Stimulated activated CD4-positive, alpha-beta T cell treated with anti-CD3 and anti-CD28 coated beads, Interleukin-1b, Interleukin-23, amount 100 ng/mL, for 1 hour (primary cell): ENCODE data around the gene BANP.
"Not testable (repeated sequence)": the region's sequence is repeated elsewhere in the genome, so short reads cannot be mapped to it uniquely, and the experiment has no call there.

ENCODE experiments used
- DNase-seq, 2 donors: peaks; one replicate each; pipeline ENCODE4 v3.0.0-alpha.2; 2020; ENCODE audit warnings: low read depth in 2 of 2

BANP gene

DNA sequence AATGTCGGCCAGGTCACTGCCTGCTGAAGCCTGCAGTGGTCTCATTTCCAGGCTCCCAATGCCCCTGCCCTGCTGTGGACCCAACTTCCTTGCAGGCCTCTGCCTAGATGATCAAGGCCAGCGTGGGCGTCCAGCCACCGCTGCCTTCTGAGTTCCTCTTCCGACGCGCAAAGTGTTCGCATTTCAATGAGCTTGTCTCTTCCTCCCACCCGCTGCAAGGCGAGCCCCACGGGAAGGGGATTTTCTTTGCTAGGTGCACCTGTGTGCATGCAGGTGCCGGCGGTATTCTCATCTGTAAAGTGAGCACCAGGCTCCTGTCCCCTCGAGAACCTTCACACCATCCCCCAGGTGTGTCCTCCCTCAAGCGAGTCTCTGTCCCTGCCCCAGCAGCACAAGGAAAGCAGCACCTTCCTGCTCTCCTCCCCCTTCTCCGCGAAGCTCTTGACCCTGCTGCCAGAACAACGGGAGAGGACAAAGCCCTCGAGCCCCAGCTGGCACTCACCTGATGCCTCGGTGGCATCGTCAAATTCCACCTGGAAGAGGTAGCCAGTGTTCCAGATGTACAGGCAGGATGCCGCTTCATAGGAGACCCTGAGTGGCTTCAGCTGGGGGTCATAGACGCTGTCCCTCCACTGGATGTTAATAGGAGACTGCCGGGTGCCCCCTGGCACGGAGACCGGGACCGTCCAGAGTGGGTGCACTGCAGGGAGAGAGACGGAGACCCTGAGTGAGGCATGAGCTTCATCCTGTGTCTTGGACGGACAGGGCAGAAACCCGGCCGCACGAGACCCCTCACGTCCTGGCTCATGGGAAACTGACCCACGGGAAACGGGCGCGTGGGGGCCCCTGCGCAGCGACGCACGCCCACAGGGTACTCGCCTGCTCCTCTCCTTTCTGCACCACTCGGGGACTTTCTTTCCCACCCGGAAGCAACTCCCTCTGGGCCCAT is 24.7 kb upstream of the BANP start:
- no peak for DNase-seq

DNA sequence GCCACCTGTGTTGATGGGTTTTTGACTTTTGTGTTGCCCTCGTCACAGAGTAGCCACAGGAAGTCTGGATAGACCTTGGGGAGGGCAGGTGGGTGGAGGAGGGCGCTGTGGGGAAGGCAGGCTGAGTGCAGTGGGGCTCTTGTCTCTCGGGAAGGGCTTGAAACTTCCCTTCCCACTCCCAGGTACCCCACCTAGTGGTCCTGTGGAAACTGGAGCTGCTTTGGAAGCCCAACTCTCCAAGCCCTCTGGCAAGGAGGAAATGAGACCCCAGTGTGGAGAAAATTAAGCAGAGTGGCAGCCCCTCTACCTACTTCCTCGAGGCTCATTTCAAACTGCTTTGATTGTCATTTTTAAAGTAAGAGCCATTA is 24.1 kb upstream of the BANP start:
- DNase-seq = no peak

DNA sequence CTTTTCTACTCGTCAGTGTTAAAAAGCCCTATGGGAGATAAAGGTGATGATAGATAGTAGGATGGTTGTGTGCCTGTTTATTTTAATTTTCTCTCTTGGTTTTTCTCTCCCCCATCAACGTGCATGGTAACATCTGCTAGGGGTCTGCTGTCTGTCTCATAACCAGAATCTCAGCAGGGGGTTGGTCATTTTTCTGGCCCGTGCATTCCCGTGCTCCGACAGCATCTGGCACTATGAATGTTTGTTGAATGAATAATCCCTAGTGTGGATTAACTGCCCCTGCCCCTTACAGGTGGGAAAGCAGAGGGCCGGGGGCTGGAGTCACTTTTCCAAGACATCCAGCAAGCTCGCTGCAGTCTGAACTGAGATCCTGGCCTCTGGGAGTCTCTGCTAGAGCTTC is 21.2 kb upstream of the BANP start:
- no peak for DNase-seq

DNA sequence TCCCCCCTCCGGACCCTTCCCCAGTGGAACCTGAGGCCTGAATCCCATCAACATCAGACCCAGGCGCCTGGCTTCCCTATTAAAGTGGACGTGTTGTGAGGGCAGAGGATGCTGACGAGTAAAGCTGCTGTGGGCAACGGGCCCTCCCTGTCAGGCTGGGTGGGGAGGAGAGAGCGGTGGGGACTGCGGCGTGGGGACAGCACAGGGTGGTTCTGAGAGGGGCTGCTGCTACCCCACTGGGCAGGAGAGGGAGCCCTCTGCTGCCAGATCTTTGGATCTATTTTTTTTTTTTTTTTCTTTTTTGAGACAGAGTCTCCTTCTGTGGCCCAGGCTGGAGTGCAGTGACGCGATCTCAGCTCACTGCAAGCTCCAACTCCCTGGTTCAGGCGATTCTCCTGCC is 20.8 kb upstream of the BANP start:
- no peak for DNase-seq

DNA sequence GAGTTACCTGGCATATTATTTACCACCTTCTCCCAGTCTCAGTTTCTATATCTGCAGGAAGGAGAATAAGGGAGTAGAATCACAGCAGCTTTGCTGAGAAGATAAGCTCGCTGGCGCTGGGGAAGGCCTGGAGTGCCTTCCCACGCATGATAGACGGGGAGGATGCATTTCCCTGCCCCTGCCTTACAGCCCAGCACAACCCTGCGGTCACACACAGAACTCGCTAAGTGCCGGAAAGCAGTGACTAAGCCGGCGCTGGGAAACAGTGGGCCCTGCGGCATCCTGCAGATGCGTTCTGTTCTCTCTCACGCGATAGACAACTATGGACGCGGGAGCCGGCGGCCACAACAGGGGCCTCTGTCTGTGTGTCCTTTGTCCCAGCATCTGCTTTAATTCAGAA is 19.7 kb upstream of the BANP start:
- DNase-seq = no peak

DNA sequence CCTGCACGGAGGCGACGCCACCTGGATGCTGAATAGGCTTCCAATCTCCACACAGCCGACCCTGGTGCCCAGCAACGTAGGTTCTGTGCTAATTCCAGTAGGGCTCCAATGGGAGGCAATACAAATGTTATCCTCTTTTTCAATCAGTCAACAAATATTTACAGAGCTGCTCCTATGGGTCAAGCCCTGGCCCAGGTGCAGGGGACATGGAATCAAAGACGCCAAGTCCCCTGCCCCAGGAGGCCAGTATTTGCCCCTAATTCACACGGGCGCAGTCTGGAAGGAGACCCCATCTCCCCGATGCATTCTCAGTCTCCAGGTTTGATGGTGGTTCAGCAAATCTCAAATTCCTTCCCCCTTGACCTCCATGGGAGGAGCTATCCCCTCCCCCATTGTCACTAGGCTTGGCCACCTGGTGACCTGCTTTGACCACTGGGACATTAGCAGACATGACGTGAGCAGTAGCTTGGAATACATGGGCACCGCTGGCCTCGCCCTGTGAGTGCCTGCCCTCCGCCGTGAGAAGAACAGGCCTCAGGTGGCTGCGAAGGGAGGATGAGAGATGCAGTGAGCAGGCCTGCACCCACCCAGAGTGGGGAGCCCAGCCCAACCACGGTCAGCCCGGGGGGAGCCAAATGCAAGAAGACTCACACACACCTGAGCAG is 18.6 kb upstream of the BANP start:
- DNase-seq = not testable (repeated sequence)

DNA sequence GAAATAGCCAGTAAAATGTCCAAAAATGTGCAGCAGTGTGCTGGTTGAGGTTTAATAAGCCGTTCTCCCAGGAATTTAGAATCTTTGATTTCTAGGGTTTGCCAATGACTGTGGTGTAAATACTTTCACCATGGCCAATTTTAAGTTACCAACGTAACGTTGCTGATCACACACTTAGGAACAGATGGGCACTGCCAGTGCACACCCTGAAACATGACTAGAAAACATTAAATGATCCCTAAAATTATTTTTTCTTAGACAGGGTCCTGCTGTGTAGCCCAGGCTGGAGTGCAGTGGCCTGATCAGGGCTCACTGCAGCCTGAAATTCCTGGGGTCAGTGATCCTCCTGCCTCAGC is 18.1 kb upstream of the BANP start:
- DNase-seq = no peak

DNA sequence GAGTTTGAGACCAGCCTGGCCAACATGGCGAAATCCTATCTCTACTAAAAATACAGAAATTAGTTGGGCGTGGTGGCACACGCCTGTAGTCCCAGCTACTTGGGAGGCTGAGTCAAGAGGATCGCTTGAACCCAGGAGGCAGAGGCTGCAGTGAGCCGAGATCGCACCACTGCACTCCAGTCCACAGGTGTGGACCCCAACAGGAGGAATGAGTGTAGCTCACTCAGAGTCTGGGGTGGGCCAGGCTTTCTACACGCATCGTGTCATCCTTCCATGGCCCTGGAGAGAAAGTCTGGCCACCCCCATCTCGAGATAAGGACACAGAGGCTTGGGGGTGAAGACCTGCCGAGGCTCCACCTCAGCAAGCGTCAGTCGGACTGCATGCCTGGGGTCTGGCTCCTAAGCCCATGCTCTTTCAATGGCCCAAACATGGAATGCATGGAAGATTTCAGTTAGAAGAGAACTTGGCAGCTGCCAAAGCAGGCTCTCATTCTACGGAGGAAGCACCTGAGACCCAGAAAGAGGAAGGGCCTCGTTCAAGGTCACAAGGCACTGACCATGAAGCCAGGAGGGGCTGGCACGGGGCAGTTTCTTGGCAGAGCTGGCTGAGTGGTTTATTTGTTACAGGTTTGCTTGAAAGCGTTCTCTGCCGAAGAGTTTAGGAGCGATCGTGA is 16.3 kb upstream of the BANP start:
- DNase-seq = not testable (repeated sequence)

DNA sequence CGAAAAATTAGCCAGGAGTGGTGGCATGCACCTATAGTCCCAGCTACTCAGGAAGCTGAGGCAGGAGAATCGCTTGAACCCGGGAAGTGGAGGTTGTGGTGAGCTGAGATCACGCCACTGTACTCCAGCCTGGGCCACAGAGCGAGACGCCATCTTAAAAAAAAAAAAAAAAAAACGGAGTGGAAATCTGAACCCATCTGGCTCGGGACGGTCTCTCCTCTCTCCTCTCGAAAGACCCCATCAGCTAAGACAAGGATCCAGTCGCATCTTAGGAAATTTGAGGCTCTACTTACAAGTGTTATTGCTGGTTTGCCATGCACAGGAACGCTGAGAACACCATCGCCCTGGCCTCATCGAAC is 15.2 kb upstream of the BANP start:
- not testable (repeated sequence) for DNase-seq

DNA sequence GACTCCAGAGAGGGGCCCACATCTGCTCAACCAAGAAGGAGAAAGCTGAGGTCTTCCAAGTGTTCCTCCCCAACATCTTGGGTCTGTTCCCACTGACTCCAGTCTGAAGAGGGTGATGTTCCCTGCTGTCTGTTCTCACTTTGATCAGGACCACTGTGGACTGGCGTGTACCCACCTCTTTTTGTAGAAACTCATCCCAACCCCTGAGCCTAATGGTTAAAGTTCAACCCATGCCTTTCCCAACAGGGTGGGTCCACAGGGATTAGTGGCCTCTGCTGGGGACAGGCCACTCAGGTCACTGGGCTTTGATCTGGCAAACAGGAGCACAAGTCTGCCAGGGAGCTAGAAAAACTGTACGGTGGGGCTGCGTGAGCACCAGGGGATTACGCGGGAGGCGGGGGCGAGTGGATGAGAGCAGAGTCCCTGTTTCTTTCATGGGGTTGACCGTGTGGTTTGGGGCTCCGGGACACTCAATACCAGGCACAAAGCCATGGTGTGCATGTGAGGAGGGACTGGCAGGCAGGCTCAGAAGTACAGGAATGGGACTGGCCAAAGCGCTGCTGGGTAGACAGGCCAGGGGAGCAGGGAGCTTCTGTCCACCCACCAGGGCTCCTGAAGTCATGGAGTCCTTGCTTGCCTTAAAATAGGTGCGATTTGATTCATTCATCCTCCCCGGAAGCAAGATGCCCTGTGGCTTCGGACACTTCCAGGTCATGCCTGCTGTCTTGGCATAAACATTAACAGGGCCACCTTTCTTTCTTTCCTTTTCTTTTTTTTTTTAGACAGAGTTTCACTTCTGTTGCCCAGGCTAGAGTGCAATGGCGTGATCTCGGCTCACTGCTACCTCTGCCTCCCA is 14.6 kb upstream of the BANP start, which contains the start of gene CA5A:
Gene CA5A (minus strand): TSS at position 155 of the 856 bp plus-strand sequence. CDS start 79 bp downstream, at position 76.
- DNase-seq = no peak

DNA sequence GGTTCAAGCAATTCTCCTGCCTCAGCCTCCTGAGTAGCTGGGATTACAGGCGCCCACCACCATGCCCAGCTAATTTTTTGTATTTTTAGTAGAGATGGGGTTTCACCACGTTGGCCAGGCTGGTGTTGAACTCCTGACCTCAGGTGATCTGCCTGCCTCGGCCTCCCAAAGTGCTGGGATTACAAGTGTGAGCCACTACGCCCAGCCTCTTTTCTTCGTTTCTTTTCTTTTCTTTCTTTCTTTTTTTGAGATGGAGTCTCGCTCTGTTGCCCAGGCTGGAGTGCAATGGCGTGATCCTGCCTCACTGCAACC is 14.0 kb upstream of the BANP start:
- DNase-seq = not testable (repeated sequence)

DNA sequence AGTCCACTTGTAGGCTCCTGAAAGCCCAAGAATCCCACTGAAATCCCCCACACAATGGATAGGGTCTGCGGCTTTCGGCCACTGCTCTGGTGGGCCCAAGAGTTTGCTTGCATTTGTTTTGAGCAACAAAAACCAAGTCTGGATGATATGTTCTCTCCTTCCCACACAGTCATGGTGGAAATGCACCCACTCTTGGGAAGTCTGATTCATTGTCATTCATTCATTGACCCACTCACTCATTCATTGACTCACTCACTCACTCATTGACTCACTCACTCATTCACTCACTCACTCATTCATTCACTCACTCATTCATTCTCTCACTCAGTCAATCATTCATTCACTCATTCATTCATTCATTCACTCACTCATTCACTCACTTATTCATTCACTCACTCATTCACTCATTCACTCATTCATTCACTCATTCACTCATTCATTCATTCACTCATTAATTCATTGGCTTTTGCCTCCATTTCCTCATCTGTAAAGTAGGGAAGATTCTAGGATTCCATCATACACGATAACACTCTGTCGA is 12.8 kb upstream of the BANP start:
- DNase-seq = no peak

DNA sequence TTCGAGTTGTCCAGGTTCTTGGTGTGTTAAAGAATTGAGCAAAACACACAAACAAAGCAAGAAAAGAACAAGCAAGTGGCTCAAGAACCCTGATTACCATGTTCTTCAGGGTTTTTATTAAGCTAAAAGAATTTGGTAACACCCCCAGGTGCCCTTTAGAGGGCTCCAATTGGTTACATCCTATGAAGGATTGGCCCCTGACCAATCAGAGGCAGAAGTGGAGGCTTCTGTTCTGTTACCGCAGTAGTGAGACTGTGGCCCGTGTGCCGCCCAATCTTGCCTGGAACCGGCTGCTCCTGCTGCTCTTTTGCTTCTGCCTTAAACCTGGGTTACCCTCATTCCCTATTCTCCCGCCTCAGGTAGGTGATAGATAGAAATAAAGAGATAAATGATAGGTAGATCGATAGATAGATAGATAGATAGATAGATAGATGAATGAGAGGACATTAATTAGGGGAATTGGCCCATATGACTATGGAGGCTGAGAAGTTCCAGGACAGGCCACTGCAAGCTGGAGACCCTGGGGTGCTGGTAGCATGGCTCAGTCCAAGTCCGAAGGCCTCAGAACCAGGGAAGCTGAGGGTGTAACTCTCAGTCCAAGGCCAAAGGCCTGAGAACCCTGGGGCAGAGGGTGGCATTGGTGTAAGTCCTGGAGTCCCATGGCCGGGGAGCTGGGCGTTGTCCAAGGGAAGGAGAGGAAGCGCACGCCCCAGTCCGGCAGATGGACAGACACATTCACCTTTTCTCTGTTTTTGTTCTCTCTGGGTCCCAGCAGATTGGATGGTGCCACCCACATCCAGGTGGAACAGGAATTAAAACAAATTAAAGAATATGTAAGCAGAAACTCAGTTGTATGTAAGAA is 11.4 kb upstream of the BANP start:
- DNase-seq = no peak

DNA sequence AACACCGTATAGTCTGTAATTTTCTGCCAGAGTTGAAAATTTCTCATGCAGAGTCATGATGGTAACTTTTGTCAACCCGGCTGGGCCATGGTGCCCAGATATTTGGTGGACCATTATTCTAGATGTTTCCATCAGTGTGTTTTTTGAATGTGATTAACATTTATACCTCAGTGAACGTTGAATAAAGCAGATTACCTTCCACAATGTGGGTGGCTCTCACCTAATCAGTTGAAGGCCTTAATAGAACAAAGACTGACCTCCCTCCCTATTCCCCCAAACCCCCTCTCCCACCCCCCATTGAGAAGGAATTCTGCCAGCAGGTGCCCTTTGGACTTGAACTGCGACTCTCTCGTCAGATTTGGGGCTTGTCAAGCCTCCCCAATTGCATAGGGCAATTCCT is 8.6 kb upstream of the BANP start:
- no peak for DNase-seq

DNA sequence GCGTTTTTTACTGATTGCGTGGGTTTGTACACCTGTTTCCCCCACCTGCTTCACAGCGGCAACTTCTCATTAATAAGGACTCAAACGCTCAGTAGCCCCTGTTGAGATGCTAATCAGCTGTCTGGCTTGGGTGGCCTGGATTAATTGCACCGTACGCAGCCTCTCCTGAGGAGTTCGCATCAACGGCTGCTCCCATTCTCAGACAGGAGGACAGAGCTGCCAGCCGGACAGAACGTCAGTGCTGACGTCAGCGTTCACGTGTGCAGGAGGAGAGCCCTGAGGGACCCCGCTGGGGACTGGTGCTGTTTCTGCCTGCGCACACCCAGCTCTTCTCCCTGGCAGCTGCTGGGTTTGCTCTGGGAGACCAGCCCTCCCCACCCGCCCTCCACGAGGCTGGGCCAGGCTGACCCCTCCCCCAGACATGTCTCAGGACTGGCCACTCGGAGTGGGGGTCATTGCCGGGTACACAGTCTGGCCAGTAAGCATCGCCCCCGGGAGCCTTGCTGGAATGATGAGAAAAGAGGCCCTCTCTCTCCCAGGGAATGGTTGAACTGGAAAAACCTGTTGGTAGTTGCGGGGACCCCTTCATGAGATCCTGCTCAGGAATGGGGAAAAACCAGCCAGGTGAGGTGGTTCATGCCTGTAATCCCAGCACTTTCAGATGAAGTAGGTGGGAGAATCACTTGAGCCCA is 5.7 kb upstream of the BANP start:
- no peak for DNase-seq

DNA sequence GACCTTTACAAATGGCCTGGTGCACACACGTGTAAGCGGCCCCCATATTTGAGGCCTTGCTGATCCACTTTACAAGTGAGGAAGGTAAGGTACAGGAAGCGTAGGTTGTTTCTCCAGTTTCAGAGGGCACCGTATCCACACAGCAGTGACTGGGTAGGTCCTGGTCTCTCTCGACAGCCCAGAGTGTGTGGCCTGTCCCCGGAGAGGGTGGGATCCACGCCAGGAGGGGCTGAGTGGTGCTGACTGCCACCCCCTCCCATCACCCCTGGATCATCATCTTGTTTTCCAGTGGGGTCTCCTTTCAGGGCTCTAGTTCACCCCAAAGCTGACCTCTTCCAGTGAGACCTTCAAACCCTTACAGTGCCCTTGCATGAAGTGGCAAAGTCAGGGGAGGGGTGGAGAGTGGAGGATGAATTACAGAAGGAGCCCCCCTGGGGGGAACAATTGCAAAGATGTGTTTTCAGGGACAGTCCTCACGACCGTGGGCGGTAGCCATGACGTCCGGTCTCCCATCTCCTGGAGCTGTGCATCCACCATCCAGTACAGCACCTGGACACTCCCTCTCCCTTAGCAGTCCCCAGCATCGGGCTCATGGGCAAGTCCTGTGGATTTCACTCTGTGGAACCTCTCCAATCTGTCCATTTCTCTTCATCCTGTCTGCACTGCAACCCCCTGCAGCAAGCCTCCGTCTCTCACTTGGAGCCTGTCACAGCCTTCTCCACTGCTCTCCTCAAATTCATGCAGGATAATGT is 4.5 kb upstream of the BANP start:
- no peak for DNase-seq

DNA sequence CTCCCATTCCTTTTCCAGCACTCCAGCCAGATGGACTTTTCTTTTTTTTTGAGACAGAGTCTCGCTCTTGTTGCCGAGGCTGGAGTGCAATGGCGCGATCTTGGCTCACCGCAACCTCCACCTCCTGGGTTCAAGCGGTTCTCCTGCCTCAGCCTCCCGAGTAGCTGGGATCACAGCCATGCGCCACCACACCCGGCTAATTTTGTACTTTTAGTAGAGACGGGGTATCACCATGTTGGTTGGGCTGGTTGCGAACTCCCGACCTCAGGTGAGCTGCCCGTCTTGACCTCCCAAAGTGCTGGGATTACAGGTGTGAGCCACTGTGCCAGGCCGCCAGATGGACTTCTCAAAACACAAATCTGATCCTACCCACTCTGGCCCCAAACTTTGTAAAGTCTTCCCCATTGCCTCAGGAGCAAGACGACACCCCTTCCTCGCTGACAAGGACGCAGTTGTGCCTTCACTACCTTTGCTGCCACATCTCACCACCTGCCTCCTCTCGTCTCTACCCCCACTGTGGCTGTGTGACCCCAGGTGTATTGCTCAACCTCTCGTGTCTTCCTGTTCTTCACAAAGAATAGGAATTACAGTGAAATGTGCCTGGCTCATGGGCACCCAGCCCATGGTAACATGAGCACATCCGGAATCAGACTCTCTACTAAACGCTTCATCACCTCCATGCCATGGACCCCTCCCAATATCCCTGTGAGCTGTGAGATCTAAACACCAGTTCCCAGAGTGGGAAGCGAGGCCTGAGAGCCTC is 3.7 kb upstream of the BANP start:
- no peak for DNase-seq

DNA sequence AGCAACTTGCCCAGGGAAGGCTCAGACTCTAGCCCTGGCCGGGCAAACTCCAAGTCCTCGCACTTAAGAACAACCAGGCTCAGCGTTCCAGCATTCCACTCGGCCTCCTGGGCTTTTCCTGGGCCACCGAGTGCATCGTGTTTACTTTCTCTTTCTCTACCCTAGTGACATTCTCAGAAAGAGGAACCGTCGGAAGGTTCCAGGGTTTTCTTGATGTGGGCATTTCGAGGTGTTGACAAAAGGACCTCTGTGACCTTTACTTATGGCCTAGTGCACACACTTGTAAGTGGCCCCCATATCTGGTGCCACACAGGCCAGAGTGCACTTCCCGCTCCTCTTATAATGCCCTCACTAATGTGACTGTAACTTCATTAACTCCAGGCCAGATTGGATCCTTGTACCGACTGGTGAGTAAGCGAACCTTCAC is 3.1 kb upstream of the BANP start:
- DNase-seq = no peak

DNA sequence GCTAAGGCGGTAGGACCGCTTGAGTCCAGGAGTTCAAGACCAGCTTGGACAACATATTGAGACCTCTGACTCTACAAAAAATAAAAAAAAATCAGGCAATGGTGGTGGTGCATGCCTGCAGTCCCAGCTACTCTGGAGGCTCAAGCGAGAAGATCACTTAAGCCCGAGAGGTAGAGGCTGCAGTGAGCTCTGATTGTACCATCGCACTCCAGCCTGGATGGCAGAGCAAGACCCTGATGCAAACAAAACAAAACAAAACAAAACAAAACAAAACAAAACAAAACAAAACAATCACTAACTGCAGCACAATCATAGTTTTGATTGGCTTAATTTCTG is 2.5 kb upstream of the BANP start:
- DNase-seq = no peak
